ENCODE results near the gene SLC33A1.

SLC33A1 gene

GRCh38 chr3:155790272-155790925, 63.8 kb downstream of the SLC33A1 start:
- DNase-seq (ENCODE audit: low read depth): no peak

GRCh38 chr3:155785662-155786295, 68.4 kb downstream of the SLC33A1 start:
- no peak for DNase-seq (ENCODE audit: low read depth)

- DNase-seq (ENCODE audit: low read depth): no peak
Observed at GRCh38 chr3:155782390-155782953, 71.8 kb downstream of the SLC33A1 start.

- no peak for DNase-seq (ENCODE audit: low read depth)
Observed at GRCh38 chr3:155780291-155780690, 73.9 kb downstream of the SLC33A1 start.

- peak; percentile 7 for DNase-seq (ENCODE audit: low read depth)
Observed at GRCh38 chr3:155778462-155778861, 75.8 kb downstream of the SLC33A1 start.

- DNase-seq (ENCODE audit: low read depth): no peak
Observed at GRCh38 chr3:155772801-155773200, 81.4 kb downstream of the SLC33A1 start.

GRCh38 chr3:155771126-155771525, 83.1 kb downstream of the SLC33A1 start:
- DNase-seq (ENCODE audit: low read depth): no peak
